Measurements from ENCODE around the gene SUMF1.

DNA sequence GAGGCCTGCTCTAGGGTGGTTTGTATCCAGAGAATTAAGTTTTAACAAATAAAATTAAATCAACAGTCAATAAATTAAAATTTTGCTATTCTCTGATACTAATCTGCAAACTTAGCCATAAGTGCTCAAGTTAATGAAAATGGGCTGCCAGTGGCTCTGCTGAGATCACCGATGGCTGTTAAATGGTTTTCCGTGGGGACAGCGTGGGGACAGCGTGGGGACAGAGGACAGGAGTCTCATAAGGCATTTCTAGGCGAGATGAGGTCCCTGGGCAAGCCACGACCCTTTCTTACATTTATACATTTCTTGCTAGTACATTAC lies 110.9 kb downstream of the SUMF1 start:
- TF ChIP-seq, protein P1, sequence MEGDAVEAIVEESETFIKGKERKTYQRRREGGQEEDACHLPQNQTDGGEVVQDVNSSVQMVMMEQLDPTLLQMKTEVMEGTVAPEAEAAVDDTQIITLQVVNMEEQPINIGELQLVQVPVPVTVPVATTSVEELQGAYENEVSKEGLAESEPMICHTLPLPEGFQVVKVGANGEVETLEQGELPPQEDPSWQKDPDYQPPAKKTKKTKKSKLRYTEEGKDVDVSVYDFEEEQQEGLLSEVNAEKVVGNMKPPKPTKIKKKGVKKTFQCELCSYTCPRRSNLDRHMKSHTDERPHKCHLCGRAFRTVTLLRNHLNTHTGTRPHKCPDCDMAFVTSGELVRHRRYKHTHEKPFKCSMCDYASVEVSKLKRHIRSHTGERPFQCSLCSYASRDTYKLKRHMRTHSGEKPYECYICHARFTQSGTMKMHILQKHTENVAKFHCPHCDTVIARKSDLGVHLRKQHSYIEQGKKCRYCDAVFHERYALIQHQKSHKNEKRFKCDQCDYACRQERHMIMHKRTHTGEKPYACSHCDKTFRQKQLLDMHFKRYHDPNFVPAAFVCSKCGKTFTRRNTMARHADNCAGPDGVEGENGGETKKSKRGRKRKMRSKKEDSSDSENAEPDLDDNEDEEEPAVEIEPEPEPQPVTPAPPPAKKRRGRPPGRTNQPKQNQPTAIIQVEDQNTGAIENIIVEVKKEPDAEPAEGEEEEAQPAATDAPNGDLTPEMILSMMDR (IDR thresholded peaks at IDR 0.05; ENCODE audit: low read length): no peak
- no peak for TF ChIP-seq EZH2 (IDR thresholded peaks at IDR 0.05; ENCODE audit: borderline replicate concordance, low read length)

Measured in OCI-LY1 (cell line).